ENCODE data around the gene HBZ.
A peak's percentile ranks its signal among the peaks of the same experiment; 100 is the strongest.
"Not testable (repeated sequence)": the region's sequence is repeated elsewhere in the genome, so short reads cannot be mapped to it uniquely, and the experiment has no call there.

HBZ gene

DNA sequence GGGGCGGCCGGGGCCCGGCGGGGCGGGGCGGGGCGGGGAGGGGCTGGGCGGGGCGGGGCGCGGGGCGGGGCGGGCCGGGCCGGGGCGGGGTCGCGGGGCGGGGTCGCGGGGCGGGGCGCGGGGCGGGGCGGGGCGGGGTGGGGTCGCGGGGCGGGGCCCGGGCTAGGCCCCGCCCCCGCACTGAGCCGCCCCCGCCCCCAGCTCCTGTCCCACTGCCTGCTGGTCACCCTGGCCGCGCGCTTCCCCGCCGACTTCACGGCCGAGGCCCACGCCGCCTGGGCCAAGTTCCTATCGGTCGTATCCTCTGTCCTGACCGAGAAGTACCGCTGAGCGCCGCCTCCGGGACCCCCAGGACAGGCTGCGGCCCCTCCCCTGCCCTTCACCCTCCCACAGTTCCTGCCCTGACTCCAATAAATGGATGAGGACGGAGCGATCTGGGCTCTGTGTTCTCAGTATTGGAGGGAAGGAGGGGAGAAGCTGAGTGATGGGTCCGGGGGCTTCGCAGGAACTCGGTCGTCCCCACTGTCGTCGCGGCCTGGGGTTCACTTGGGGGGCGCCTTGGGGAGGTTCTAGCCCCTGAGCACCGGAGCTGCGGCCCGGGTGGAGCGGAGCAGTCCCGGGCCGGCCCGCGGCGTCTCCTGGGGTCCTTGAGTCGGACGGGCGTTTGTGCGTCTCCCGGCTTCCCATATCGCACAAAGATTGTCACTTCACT, 12.5 kb downstream of the HBZ start:
- Mint-ChIP-seq H3K4me3 (no peak overlapping the region), H3K4me1 (peaks cover 5% of the 10 kb centered on the region), H3K27ac (no peak overlapping the region), H3K9me3 (no peaks in the 10 kb centered on the region), H3K27me3 (peaks cover 82% of the 10 kb centered on the region), H3K36me3 (no peaks in the 10 kb centered on the region)
- DNase-seq, result no peak
- CTCF ChIA-PET, result interaction anchor here (0.6 kb wide), 1 partner anchor 68 kb away, joined by 3 read pairs; no protein-coding TSS in a partner anchor

- Mint-ChIP-seq H3K36me3 (no peaks in the 10 kb centered on the region), H3K27ac (peak within 1 kb of the TSS; percentile 45)
- CTCF ChIA-PET, result interaction anchor here (0.6 kb wide), 1 partner anchor 69 kb away, joined by 3 read pairs; no protein-coding TSS in a partner anchor
Measured at GRCh38 chr16:165539-166374, 13.3 kb downstream of the HBZ start, which contains the start of gene HBM. Gene HBM (plus strand): TSS chr16:165978. CDS start chr16:165998, 20 bp downstream.

GRCh38 chr16:166375-167121, 14.1 kb downstream of the HBZ start:
- Mint-ChIP-seq H3K9me3 (no peaks in the 10 kb centered on the region), H3K27me3 (peaks cover 89% of the 10 kb centered on the region), H3K4me3 (no peak overlapping the region), H3K27ac (peak overlapping the region; percentile 45), H3K36me3 (no peaks in the 10 kb centered on the region), H3K4me1 (peaks cover 7% of the 10 kb centered on the region)
- CTCF ChIA-PET, result interaction anchor here (1.2 kb wide), 1 partner anchor 17 kb away, joined by 3 read pairs; no protein-coding TSS in a partner anchor
- DNase-seq, result no peak

More at GRCh38 chr16:165539-166374, 13.3 kb downstream of the HBZ start, which contains the start of gene HBM:
- H3K9me3 Mint-ChIP-seq, result no peaks in the 10 kb centered on the region
- no peak within 1 kb of the TSS for H3K4me3 Mint-ChIP-seq
- peaks cover 7% of the 10 kb centered on the region for H3K4me1 Mint-ChIP-seq
- no peak for DNase-seq
- H3K27me3 Mint-ChIP-seq, result peaks cover 89% of the 10 kb centered on the region

- Mint-ChIP-seq H3K4me3 (no peak overlapping the region), H3K9me3 (no peaks in the 10 kb centered on the region), H3K27ac (peak overlapping the region; percentile 25), H3K27me3 (peaks cover 89% of the 10 kb centered on the region), H3K4me1 (peaks cover 8% of the 10 kb centered on the region), H3K36me3 (no peaks in the 10 kb centered on the region)
- no peak for DNase-seq
- CTCF ChIA-PET, result interaction anchor here (1.2 kb wide), 2 partner anchors 16 to 49 kb away, joined by 3 to 4 read pairs; no protein-coding TSS in a partner anchor
Measured at GRCh38 chr16:167122-167690, 14.8 kb downstream of the HBZ start.

DNA sequence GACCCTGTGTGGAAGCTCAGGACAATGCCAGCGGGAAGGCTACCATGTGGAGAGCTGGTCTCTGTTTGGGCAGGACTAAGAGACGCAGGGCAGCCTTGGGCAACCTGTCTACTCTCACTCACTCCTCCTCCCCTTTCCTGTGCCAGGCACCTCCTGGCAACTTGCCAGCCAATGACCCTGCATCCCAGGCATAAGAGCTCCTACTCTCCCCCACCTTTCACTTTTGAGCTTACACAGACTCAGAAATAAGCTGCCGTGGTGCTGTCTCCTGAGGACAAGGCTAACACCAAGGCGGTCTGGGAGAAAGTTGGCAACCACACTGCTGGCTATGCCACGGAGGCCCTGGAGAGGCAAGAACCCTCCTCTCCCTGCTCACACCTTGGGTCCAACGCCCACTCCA, 16.0 kb downstream of the HBZ start:
- Mint-ChIP-seq H3K4me3 (no peak overlapping the region), H3K27ac (no peak overlapping the region), H3K36me3 (no peaks in the 10 kb centered on the region), H3K4me1 (peaks cover 11% of the 10 kb centered on the region), H3K27me3 (peaks cover 83% of the 10 kb centered on the region), H3K9me3 (no peaks in the 10 kb centered on the region)
- no peak for DNase-seq
- CTCF ChIA-PET, result interaction anchor here (1.2 to 1.6 kb wide), 2 partner anchors 13 to 51 kb away, joined by 3 to 4 read pairs; no protein-coding TSS in a partner anchor

DNA sequence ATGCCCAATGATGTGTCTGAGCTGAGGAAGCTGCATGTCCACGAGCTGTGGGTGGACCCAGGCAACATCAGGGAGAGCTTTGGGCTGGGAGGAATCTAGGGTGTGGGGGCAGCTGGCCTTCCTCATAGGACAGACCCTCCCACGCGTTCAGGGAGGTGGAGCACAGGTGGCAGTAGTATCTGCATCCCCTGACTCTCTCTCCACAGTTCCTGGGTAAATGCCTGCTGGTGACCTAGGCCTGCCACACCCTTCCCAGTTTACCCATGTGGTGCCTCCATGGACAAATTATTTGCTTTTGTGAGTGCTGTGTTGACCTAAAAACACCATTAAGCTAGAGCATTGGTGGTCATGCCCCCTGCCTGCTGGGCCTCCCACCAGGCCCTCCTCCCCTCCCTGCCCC, 16.6 kb downstream of the HBZ start:
- peaks cover 13% of the 10 kb centered on the region for H3K4me1 Mint-ChIP-seq
- H3K27ac Mint-ChIP-seq, result no peak overlapping the region
- no peaks in the 10 kb centered on the region for H3K36me3 Mint-ChIP-seq
- no peak for DNase-seq
- H3K27me3 Mint-ChIP-seq, result peaks cover 84% of the 10 kb centered on the region
- H3K9me3 Mint-ChIP-seq, result no peaks in the 10 kb centered on the region
- no peak overlapping the region for H3K4me3 Mint-ChIP-seq
- CTCF ChIA-PET, result interaction anchor here (1.6 kb wide), 1 partner anchor 12 kb away, joined by 3 read pairs; no protein-coding TSS in a partner anchor

GRCh38 chr16:170088-170507, 17.7 kb downstream of the HBZ start:
- H3K4me1 Mint-ChIP-seq, result peaks cover 21% of the 10 kb centered on the region
- H3K36me3 Mint-ChIP-seq, H3K27ac Mint-ChIP-seq, H3K9me3 Mint-ChIP-seq, H3K4me3 Mint-ChIP-seq: not testable (repeated sequence)
- CTCF ChIA-PET, result interaction anchor here (1.6 kb wide), 1 partner anchor 11 kb away, joined by 3 read pairs; no protein-coding TSS in a partner anchor
- DNase-seq, result peak; percentile 26
- peaks cover 91% of the 10 kb centered on the region for H3K27me3 Mint-ChIP-seq

GRCh38 chr16:170788-171187, 18.3 kb downstream of the HBZ start:
- Mint-ChIP-seq H3K27ac (no peak overlapping the region), H3K9me3 (no peaks in the 10 kb centered on the region), H3K27me3 (peaks cover 91% of the 10 kb centered on the region), H3K4me1 (peaks cover 26% of the 10 kb centered on the region), H3K36me3 (no peaks in the 10 kb centered on the region), H3K4me3 (no peak overlapping the region)
- DNase-seq, result no peak
- CTCF ChIA-PET, result no interaction called here

DNA sequence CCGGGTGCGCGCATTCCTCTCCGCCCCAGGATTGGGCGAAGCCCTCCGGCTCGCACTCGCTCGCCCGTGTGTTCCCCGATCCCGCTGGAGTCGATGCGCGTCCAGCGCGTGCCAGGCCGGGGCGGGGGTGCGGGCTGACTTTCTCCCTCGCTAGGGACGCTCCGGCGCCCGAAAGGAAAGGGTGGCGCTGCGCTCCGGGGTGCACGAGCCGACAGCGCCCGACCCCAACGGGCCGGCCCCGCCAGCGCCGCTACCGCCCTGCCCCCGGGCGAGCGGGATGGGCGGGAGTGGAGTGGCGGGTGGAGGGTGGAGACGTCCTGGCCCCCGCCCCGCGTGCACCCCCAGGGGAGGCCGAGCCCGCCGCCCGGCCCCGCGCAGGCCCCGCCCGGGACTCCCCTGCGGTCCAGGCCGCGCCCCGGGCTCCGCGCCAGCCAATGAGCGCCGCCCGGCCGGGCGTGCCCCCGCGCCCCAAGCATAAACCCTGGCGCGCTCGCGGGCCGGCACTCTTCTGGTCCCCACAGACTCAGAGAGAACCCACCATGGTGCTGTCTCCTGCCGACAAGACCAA, 20.0 kb downstream of the HBZ start, which contains the start of gene HBA2:
Gene HBA2 (plus strand): TSS at position 503 of the 568 bp plus-strand sequence. CDS start 37 bp downstream, at position 540.
- Mint-ChIP-seq H3K27me3 (peaks cover 85% of the 10 kb centered on the region), H3K4me1 (peaks cover 23% of the 10 kb centered on the region), H3K4me3 (peak within 1 kb of the TSS; percentile 31)
- DNase-seq, H3K9me3 Mint-ChIP-seq, H3K36me3 Mint-ChIP-seq, CTCF ChIA-PET, H3K27ac Mint-ChIP-seq: not testable (repeated sequence)

- Mint-ChIP-seq H3K27me3 (peaks cover 85% of the 10 kb centered on the region), H3K4me3 (peak overlapping the region; percentile 31), H3K4me1 (peaks cover 27% of the 10 kb centered on the region)
- DNase-seq, H3K9me3 Mint-ChIP-seq, CTCF ChIA-PET, H3K27ac Mint-ChIP-seq, H3K36me3 Mint-ChIP-seq: not testable (repeated sequence)
Measured at GRCh38 chr16:173211-173854, 20.9 kb downstream of the HBZ start.

DNA sequence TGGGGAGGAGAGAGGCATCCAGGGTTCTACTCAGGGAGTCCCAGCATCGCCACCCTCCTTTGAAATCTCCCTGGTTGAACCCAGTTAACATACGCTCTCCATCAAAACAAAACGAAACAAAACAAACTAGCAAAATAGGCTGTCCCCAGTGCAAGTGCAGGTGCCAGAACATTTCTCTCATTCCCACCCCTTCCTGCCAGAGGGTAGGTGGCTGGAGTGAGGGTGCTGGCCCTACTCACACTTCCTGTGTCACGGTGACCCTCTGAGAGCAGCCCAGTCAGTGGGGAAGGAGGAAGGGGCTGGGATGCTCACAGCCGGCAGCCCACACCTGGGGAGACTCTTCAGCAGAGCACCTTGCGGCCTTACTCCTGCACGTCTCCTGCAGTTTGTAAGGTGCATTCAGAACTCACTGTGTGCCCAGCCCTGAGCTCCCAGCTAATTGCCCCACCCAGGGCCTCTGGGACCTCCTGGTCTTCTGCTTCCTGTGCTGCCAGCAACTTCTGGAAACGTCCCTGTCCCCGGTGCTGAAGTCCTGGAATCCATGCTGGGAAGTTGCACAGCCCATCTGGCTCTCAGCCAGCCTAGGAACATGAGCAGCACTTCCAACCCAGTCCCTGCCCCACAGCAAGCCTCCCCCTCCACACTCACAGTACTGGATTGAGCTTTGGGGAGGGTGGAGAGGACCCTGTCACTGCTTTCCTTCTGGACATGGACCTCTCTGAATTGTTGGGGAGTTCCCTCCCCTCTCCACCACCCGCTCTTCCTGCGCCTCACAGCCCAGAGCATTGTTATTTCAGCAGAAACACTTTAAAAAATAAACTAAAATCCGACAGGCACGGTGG, 21.7 kb downstream of the HBZ start:
- H3K9me3 Mint-ChIP-seq, H3K4me3 Mint-ChIP-seq, H3K36me3 Mint-ChIP-seq, CTCF ChIA-PET, DNase-seq, H3K27ac Mint-ChIP-seq: not testable (repeated sequence)
- Mint-ChIP-seq H3K4me1 (peaks cover 27% of the 10 kb centered on the region), H3K27me3 (peaks cover 85% of the 10 kb centered on the region)

All from activated naive CD4-positive, alpha-beta T cell treated with anti-CD3 and anti-CD28 coated beads, Interleukin-2, amount 10 ng/mL, durations not matched to agents 7 days and 5 days (primary cell).